ENCODE results near the gene GUSB.

GRCh38 chr7:65981965-65982792 is at the start of gene GUSB:
- TF ChIP-seq, protein P1, sequence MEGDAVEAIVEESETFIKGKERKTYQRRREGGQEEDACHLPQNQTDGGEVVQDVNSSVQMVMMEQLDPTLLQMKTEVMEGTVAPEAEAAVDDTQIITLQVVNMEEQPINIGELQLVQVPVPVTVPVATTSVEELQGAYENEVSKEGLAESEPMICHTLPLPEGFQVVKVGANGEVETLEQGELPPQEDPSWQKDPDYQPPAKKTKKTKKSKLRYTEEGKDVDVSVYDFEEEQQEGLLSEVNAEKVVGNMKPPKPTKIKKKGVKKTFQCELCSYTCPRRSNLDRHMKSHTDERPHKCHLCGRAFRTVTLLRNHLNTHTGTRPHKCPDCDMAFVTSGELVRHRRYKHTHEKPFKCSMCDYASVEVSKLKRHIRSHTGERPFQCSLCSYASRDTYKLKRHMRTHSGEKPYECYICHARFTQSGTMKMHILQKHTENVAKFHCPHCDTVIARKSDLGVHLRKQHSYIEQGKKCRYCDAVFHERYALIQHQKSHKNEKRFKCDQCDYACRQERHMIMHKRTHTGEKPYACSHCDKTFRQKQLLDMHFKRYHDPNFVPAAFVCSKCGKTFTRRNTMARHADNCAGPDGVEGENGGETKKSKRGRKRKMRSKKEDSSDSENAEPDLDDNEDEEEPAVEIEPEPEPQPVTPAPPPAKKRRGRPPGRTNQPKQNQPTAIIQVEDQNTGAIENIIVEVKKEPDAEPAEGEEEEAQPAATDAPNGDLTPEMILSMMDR (IDR thresholded peaks at IDR 0.05): peak in 2 of 5 experiments; percentile 18 to 37
- TF ChIP-seq POLR2A (IDR thresholded peaks at IDR 0.05): peak in 1 of 2 donors; percentile 75
- peak; percentile 91 to 94 for TF ChIP-seq EP300 (IDR thresholded peaks at IDR 0.05)

Data from tibial nerve (tissue), 4 donors.